GM19397 (cell line): Measurements from ENCODE around the gene MFNG.

Source experiments
- ATAC-seq: cut with Tn5 transposase; IDR thresholded peaks from one replicate; pipeline ENCODE4 v1.9.1; 2021; ENCODE audit warnings: mild to moderate bottlenecking, moderate library complexity; ENCODE audit not compliant: unreplicated experiment

The MFNG gene

GRCh38 chr22:37427711-37428635, 58.2 kb downstream of the MFNG start:
- no peak for ATAC-seq

GRCh38 chr22:37427135-37427710, 59.0 kb downstream of the MFNG start, which contains the start of gene ELFN2:
ELFN2 (minus strand) TSS chr22:37427479; CDS start chr22:37375534, 51,945 bp downstream.
- ATAC-seq = no peak

DNA sequence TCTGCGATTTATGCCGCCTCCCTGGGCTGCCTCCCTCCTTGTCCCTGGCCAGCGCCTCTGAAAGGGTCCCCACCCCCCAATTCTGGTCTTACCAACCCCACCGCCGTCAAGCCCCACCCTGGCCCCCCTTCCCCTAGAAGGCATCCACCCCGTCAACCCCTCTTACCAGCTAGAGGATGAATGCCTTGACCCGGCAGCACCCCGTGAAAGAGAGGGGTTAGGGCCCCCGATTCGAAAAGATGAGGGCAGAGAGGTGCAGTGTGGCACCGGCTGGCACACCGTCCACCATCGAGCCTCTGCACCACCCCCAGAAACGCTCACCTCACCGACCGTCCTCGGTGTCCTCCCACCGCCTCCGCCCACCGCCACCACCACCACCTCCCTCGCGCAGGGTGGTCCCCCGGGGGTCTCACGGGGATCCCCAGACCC, 59.5 kb downstream of the MFNG start:
- ATAC-seq = no peak

GRCh38 chr22:37425800-37426705, 60.1 kb downstream of the MFNG start:
- no peak for ATAC-seq

- ATAC-seq = no peak
Measured at GRCh38 chr22:37425369-37425768, 60.8 kb downstream of the MFNG start.

DNA sequence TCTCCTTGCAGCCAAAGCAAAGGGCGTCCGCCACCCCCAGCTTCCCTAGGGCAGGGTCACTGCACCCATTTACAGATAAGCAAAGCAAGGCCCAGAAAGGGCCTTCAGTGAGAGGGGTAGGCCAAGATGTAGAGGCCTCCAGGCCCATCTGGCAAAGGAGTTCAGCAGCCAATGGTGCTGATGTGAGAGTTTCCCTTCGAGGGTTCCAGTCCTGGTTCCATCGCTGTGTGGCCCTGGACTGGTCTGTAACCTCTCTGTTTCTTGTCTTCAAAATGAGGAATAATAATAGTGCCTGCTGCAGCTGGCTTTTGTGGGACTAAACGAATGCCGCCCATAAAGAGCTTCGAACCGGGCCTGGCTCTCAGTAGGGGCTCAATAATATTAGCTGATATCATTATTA, 62.9 kb downstream of the MFNG start:
- ATAC-seq = no peak

DNA sequence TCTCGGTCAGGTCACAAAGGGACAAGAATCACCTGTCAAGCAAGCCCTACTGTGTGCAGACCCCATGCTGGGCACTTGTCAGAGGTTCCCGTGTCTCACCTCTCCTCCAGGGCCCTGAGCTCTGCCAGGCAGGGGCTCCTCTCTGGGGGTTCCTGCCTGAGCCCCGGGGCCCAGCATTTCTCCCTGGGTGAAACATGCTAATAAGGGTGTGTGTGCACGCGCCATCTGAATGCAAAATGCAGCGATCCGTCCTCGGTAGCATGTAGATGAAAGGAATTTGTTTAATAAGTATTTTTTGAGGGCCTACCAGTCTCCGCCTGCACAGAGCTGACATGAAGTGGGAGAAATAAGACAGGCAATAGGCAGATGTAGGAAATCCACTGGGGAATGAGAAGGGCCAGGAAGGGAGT, 64.7 kb downstream of the MFNG start:
- no peak for ATAC-seq

GRCh38 chr22:37420686-37421467, 65.3 kb downstream of the MFNG start:
- ATAC-seq = no peak

GRCh38 chr22:37419969-37420685, 66.1 kb downstream of the MFNG start:
- ATAC-seq = no peak

DNA sequence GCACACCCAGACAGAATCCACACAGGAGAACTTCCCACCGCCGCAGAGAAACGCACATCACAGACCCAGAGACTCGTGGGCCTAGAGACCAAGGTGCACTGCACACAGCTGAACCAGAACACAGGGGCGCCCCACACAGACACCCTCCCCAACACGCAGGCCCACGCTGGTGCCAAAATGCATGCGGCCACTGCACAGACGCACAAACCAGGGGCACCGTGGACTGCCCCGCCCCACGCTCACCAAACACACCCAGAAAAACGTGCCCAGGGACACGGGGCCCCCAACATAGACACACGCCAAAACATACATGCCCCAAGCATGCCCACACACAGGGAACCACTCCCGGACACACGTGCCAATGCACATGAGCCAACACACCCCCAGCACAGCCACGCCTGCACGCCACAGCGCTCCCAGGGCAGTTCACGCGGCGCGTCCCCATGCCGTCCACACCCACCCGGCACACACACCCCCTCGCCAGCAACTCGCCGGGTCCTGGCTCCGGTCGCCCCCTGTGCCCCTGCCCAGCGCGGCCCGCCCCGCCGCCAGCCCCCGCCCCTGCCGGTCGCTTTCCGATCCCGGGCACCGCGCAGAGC, 66.7 kb downstream of the MFNG start:
- ATAC-seq = no peak
